GM06990 (cell line): ENCODE data around the gene MCCC1.

Experiments used
- DNase-seq: peaks from one replicate; pipeline ENCODE4 v3.0.0-alpha.2; 2011; ENCODE audit not compliant: insufficient read length; ENCODE audit errors: extremely low read depth
- H3K27me3 ChIP-seq: replicated peaks from 2 replicates; pipeline ENCODE4 v1.6.0; 2011; ENCODE audit warnings: low read length; ENCODE audit not compliant: control insufficient read depth, insufficient read depth
- H3K36me3 ChIP-seq: 2 replicates; pipeline ENCODE4 v1.5.1; 2011; ENCODE audit warnings: low read length; ENCODE audit not compliant: control insufficient read depth, insufficient read depth
- H3K4me3 ChIP-seq: replicated peaks from 2 replicates; pipeline ENCODE4 v1.5.1; 2011; ENCODE audit warnings: low read depth, mild to moderate bottlenecking, control low read depth, low read length
- CTCF ChIP-seq: IDR thresholded peaks from 2 replicates; pipeline ENCODE4 v1.5.1; 2011; ENCODE audit warnings: low read length, control low read depth, mild to moderate bottlenecking, inconsistent platforms; ENCODE audit not compliant: insufficient read depth, poor library complexity, severe bottlenecking

Gene MCCC1

DNA sequence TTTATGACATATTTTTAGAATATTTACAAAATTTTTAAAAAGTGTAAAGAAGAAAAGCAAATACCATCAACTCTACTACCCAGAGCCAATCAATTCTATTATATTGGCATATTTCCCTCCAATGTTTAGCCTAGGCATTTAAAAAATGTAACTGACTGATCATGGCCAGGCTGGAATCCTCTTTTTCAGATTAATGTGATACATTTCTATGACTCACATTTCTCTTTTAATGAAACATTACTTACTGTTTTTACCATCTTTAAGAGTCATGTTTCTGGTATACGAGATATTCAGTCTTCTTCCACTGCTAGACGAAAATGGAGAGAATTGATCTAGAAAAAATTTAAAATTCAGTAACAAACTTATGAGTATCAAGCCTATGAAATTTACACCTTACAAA, 65.5 kb downstream of the MCCC1 start:
- DNase-seq, result no peak
- no peak for TF ChIP-seq CTCF
- H3K36me3 ChIP-seq, result peaks cover 10% of the 10 kb centered on the region
- H3K4me3 ChIP-seq, result no peak overlapping the region
- no peaks in the 10 kb centered on the region for H3K27me3 ChIP-seq

DNA sequence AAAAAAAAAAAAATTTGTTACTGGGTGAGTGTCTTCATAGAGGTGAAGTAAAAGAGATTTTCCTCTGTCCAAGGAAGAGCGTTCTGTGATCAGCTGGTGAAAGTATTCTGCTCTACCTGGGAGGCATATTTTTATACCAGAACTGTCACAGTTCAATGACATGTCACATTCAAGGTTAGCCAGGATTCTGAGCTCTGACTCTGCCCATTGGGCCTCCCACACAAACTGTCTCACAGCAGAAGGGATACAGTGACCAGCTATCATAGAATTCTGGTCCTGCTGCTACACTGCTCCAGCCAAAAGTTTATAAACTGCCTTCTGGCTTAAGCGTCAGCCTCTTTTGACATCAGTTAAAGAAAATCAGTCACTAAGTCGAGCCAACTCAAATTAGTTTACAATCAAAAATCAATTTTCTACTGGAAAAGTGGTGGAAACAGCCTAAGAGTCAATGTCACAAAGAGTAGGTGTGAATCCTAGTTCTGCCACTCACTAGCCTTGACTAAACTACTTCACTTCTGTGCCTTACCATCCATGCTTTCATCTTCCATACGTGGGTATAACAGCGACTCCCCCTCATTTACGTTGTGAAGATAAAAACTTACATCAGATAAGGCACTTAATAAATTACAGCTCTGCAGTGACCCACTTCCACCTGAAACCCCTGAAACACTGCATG, 66.3 kb downstream of the MCCC1 start:
- Histone ChIP-seq H3K36me3 (peaks cover 11% of the 10 kb centered on the region), H3K27me3 (no peaks in the 10 kb centered on the region), H3K4me3 (no peak overlapping the region)
- no peak for DNase-seq
- TF ChIP-seq CTCF, result no peak

GRCh38 chr3:183031826-183032225, 67.5 kb downstream of the MCCC1 start:
- no peak for TF ChIP-seq CTCF
- no peaks in the 10 kb centered on the region for H3K27me3 ChIP-seq
- no peak for DNase-seq
- peaks cover 9% of the 10 kb centered on the region for H3K36me3 ChIP-seq
- H3K4me3 ChIP-seq, result no peak overlapping the region

DNA sequence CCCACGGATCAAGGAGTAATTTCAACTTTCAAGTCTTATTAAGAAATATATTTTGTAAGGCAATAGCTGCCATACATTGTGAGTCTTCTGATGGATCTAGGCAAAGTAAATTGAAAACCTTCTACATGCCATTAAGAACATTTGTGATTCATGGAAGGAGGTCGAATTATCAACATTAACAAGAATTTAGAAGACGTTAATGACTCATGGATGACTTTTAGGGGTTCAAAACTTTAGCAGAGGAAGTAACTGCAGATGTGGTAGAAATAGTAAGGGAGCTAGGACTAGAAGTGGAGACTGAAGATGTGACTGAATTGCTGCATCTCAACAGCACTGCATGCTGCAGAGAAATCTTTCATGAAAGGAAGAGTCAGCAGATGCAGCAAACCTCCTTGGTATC, 70.9 kb downstream of the MCCC1 start:
- TF ChIP-seq CTCF, result no peak
- H3K27me3 ChIP-seq, result no peaks in the 10 kb centered on the region
- peaks cover 6% of the 10 kb centered on the region for H3K36me3 ChIP-seq
- no peak overlapping the region for H3K4me3 ChIP-seq
- DNase-seq, result no peak

- H3K27me3 ChIP-seq, result no peaks in the 10 kb centered on the region
- DNase-seq, result no peak
- H3K36me3 ChIP-seq, result peaks cover 3% of the 10 kb centered on the region
- no peak overlapping the region for H3K4me3 ChIP-seq
- TF ChIP-seq CTCF, result no peak
These were observed 72.0 kb downstream of the MCCC1 start for GRCh38 chr3:183027276-183027675.
